Epithelial cell of esophagus (primary cell): ENCODE results near the gene MIA2.
A peak's percentile ranks its signal among the peaks of the same experiment; 100 is the strongest.
"Not testable (repeated sequence)": the region's sequence is repeated elsewhere in the genome, so short reads cannot be mapped to it uniquely, and the experiment has no call there.

Experiments used
- DNase-seq: peaks from one replicate; pipeline ENCODE4 v3.0.0; 2010; ENCODE audit warnings: low read depth
- H3K4me3 ChIP-seq: 2 replicates; pipeline ENCODE4 v1.5.1; 2011; ENCODE audit warnings: mild to moderate bottlenecking, low read length, control low read depth
- CTCF ChIP-seq: IDR thresholded peaks from 2 replicates; pipeline ENCODE4 v1.5.1; 2011; ENCODE audit warnings: low read depth, mild to moderate bottlenecking, low read length, control low read depth, inconsistent platforms; ENCODE audit not compliant: insufficient read depth; ENCODE audit errors: missing control alignments

Gene MIA2

GRCh38 chr14:39343614-39344013, 109.9 kb downstream of the MIA2 start:
- no peak for DNase-seq
- TF ChIP-seq CTCF: no peak
- no peak overlapping the region for H3K4me3 ChIP-seq

GRCh38 chr14:39350866-39351265, 117.2 kb downstream of the MIA2 start:
- no peak overlapping the region for H3K4me3 ChIP-seq
- TF ChIP-seq CTCF: no peak
- DNase-seq: no peak

GRCh38 chr14:39351708-39352107, 118.0 kb downstream of the MIA2 start:
- peak; percentile 36 for DNase-seq
- H3K4me3 ChIP-seq: no peak overlapping the region
- no peak for TF ChIP-seq CTCF

GRCh38 chr14:39359069-39359468, 125.4 kb downstream of the MIA2 start:
- H3K4me3 ChIP-seq, DNase-seq: not testable (repeated sequence)

- DNase-seq: no peak
- no peak overlapping the region for H3K4me3 ChIP-seq
- TF ChIP-seq CTCF: no peak
Observed at GRCh38 chr14:39360316-39360715, 126.6 kb downstream of the MIA2 start.

- not testable (repeated sequence) for DNase-seq, H3K4me3 ChIP-seq
Observed at GRCh38 chr14:39361556-39361955, 127.8 kb downstream of the MIA2 start.

GRCh38 chr14:39364509-39364908, 130.8 kb downstream of the MIA2 start:
- DNase-seq: no peak
- H3K4me3 ChIP-seq: no peak overlapping the region
- TF ChIP-seq CTCF: no peak

GRCh38 chr14:39365354-39365753, 131.6 kb downstream of the MIA2 start:
- H3K4me3 ChIP-seq: no peak overlapping the region
- DNase-seq: no peak
- TF ChIP-seq CTCF: no peak
